ENCODE measurements around the gene ITCH. TPM values are rescaled to one million over a fixed set of nuclear protein-coding genes. Genes with fewer than 3 reads are reported as not detected.
"Not testable (repeated sequence)": the region's sequence is repeated elsewhere in the genome, so short reads cannot be mapped to it uniquely, and the experiment has no call there.

Gene ITCH
- total and polyA plus RNA-seq, 9 of the 15 experiments (the other 6 are each of a cell fraction or from before 2014, with no cell fraction given) = 7.5 to 53.0 (median 22.9) TPM

DNA sequence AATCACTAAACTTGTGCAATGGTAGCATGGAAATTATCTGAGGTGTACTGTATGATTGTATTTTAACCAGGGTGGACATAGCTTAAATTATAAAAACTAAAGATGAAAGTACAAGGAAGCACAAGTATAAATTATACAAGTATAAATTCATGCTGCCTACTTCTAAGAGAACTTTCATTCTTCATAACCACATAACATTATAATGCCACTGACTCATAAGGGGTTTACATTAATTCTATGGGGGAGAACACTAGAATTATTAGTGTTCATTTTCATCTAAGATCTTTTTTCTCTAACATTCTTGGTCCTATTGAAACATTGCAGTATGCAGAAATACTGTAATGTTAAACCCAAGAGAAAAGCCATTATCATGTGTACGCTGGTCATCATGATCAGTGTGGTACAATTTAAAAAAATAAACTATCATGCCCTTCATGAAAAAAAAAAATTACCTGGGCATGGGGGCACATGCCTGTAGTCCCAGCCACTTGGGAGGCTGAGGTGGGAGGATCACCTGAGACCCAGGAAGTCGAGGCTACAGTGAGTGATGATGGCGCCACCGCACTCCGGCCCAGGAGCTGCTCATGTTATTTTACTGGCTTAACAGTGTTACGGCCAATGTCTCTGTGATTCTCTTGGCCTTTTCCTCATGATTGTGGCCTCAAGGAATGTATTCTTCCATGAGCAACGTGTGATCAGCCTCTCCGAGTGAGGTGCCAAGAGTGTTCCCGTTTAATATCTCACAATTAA, 34.0 kb upstream of the ITCH start (continued):
- TF ChIP-seq, protein P1, sequence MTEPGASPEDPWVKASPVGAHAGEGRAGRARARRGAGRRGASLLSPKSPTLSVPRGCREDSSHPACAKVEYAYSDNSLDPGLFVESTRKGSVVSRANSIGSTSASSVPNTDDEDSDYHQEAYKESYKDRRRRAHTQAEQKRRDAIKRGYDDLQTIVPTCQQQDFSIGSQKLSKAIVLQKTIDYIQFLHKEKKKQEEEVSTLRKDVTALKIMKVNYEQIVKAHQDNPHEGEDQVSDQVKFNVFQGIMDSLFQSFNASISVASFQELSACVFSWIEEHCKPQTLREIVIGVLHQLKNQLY (CRISPR knock-in tag; conservative IDR thresholded peaks at IDR 0.05) = no peak
- no peak for TF ChIP-seq NRF1 (conservative IDR thresholded peaks at IDR 0.05 in 1 of 2, IDR thresholded peaks at IDR 0.05 in 1 of 2)
- no peak for TF ChIP-seq CBX3 (IDR thresholded peaks at IDR 0.05; ENCODE audit: borderline replicate concordance in 1 of 2, low read length in 2 of 2)
- TF ChIP-seq ZNF311 (CRISPR knock-in tag; IDR thresholded peaks at IDR 0.05) = no peak
- TF ChIP-seq NCOA6 (IDR thresholded peaks at IDR 0.05) = no peak

DNA sequence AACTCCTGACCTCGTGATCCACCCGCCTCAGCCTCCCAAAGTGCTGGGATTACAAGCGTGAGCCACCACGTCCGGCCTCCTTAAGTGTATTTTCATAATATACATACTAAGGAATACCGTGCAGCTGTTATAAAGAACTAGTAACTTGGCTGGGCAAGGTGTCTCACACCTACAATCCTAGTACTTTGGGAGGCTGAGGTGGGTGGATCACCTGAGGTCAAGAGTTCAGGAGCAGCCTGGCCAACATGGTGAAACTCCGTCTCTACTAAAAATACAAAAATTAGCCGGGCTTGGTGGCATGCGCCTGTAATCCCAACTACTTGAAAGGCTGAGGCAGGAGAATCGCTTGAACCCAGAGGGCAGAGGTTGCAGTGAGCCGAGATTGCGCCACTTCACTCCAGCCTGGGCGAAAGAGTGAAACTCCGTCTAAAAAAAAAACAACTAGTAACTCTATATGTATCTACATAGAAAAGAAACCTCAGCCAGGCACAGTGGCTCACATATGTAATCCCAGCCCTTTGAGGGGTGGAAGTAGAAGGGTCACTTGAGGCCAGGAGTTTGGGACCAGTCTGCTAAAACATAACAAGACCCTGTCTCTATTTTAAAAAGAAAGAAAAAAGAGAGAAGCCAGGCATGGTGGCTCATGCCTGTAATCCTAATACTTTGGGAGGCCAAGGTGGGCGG, 32.1 kb upstream of the ITCH start:
- H3K9me1 ChIP-seq (ENCODE audit: control insufficient read depth, insufficient read depth, low read length); FAIRE-seq; H2AFZ ChIP-seq (ENCODE audit: low read depth, low read length); BruUV-seq (replicated peaks); H3K9me3 ChIP-seq (replicated peaks; ENCODE audit: control insufficient read depth, insufficient read depth, low read depth, low read length); H4K20me1 ChIP-seq (replicated peaks; ENCODE audit: control insufficient read depth, insufficient read depth, low read length); ATAC-seq; H3K36me3 ChIP-seq (ENCODE audit: control insufficient read depth, insufficient read depth, low read length); H3K4me1 ChIP-seq (replicated peaks in 1 of 2; ENCODE audit: control insufficient read depth in 2 of 2, insufficient read depth in 2 of 2, low read length in 2 of 2); intact Hi-C loops (cut with micrococcal nuclease); H3K9ac ChIP-seq (ENCODE audit: insufficient read depth in 1 of 2, low read depth in 2 of 2, low read length in 2 of 2); H3K4me3 ChIP-seq; POLR2A ChIA-PET; H3K27ac ChIP-seq (ENCODE audit: extremely low read depth, low read depth, low read length); DNase-seq (ENCODE audit: extremely low read depth in 1 of 4, low spot score in 3 of 4); H3K79me2 ChIP-seq (ENCODE audit: control insufficient read depth, insufficient read depth, low read length); in situ Hi-C loops (cut with MboI); CTCF ChIA-PET (ENCODE audit: low intra/inter-chr PET ratio); H3K27me3 ChIP-seq (ENCODE audit: control insufficient read depth in 2 of 2, insufficient read depth in 2 of 2, low read length in 2 of 2); H3K4me2 ChIP-seq (ENCODE audit: insufficient read depth, low read length): not testable (repeated sequence)
- 70% methylated on average over 9 of the region's 15 CpGs for WGBS (ENCODE audit: insufficient coverage, low coverage, missing lambda C conversion rate)
- TF ChIP-seq CEBPB (tag; IDR thresholded peaks at IDR 0.05) = 0 out of 2 replicates have a peak, but pooled peaks have one; percentile 12
